Stimulated activated CD8-positive, alpha-beta memory T cell treated with anti-CD3 and anti-CD28 coated beads, Interleukin-4, amount 100 ng/mL, for 24 hours (primary cell): ENCODE results near the gene STPG3.
"Not testable (repeated sequence)": the region's sequence is repeated elsewhere in the genome, so short reads cannot be mapped to it uniquely, and the experiment has no call there.

Source experiments
- DNase-seq: peaks from one replicate; pipeline ENCODE4 v3.0.0-alpha.2; 2020; ENCODE audit warnings: low read depth

Gene STPG3

GRCh38 chr9:137245450-137246421, 5.3 kb upstream of the STPG3 start:
- no peak for DNase-seq

- no peak for DNase-seq
Observed at GRCh38 chr9:137247135-137247915, 3.8 kb upstream of the STPG3 start.

DNA sequence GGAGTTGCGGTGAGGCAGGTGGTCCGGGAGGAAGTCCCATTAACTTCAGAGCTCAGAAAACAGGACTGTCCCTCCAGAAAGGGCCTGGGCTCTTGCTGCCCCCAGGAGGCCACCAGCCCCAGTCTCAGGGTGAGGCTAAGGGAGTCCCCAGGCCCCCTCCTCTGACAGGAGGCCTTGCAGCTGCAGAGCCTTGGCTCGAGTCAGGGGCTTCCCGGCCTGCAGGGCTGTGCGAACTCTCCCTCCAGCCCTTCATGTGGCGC, 3.2 kb upstream of the STPG3 start:
- no peak for DNase-seq

GRCh38 chr9:137250329-137251193, 525 bp upstream of the STPG3 start:
- DNase-seq, result no peak

DNA sequence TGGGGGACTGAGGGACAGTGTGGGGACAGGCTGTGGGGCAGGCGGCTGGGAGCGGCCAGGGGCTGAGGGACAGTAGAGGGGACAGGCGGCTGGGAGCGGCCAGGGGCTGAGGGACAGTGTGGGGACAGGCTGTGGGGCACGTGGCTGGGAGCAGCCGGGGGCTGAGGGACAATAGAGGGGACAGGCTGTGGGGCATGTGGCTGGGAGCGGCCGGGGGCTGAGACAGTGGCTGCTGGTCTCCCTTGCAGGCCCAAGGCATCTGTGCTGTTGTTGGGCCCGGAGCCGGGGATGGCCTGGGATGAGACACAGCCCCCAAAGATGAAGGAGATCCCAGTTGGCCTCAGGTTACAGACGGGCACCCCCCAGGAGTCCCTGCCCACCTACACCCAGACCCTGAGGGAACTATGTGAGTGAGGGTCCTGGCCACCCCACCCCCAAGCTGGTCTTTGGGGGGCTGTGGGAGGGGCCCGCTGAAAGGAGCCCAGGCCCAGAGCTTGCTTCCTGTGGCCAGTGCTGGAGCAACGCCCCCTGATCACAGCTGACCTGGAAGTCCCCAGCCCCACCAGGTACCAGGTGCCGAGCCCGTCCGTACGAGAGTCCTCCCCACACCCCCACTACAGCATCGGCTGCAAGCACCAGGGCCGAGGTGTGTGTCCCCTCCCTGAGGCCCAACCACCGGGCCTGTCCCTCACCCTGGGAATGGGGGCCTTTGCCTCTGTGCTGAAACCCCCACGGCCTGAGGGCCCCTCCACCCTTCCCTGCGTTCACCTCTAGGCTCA, 593 bp downstream of the STPG3 start:
- DNase-seq, result no peak

DNA sequence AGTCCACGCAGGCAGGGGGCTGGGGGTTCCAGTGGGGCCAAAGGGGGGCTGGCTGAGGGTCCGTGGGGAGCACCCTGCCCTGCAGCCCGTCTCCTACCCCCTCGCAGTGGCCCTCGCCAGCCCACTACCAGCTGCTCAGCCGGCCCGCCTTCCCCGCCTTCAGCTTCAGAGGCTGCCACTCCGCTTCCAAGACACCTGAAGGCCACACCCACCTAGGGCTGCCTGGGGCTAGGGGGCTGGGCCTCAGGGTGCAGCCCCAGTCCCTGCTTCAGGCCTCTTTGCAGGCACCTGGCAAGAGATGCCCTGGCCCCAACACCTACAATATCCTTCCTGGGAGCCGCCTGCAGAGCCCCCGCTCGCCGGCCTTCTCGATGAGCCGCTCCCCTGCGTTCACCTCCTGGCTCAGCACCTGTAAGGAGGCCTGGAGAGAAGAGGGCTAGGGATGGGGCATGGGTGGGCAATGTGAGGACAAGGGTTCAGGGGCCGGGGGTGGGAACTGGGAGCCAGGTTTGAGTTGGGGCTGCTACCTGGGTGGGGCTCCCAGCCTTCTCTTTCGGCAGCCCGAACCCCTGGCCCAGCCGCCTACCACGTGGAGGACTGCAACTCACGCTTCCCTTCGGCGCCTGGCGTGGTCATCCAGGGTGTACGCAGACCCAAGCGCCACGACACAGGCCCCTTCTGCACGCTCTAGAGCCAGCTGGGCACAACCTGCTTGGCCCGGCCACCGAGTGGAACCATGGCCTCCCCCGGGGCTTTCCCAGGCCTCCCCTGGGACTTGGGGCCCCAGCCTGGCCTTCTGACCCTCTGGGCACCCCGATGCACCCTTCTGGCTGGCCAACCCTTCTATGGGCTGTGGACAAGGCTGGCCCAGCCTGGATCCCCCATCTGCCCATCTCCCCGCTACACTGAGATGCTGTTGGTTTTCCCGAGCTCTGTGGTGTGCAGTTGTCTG, 1.7 kb downstream of the STPG3 start:
- no peak for DNase-seq

GRCh38 chr9:137253717-137254623, 2.9 kb downstream of the STPG3 start:
- DNase-seq, result no peak

- peak; percentile 96 for DNase-seq
Observed at GRCh38 chr9:137254624-137255447, 3.8 kb downstream of the STPG3 start, which contains the start of gene NELFB. Gene NELFB (plus strand): TSS chr9:137255327.

- no peak for DNase-seq
Observed at GRCh38 chr9:137255448-137256114, 4.5 kb downstream of the STPG3 start.

- no peak for DNase-seq
Observed at GRCh38 chr9:137256362-137256761, 5.3 kb downstream of the STPG3 start.

DNA sequence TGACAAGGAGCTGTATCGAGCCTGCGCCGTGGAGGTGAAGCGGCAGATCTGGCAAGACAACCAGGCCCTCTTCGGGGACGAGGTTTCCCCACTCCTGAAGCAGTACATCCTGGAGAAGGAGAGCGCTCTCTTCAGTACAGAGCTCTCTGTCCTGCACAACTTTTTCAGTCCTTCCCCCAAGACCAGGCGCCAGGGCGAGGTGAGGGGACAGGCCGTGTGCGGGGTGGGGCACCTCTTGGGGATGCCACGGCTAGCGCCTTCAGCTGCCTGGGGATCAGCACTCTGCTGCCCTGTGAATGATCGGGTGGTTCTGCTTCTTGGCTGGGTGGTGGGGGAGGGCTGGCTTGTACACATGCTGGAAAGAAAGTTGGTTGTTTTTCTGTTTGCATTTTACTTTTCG, 5.8 kb downstream of the STPG3 start:
- no peak for DNase-seq

GRCh38 chr9:137262173-137262908, 11.3 kb downstream of the STPG3 start:
- not testable (repeated sequence) for DNase-seq

DNA sequence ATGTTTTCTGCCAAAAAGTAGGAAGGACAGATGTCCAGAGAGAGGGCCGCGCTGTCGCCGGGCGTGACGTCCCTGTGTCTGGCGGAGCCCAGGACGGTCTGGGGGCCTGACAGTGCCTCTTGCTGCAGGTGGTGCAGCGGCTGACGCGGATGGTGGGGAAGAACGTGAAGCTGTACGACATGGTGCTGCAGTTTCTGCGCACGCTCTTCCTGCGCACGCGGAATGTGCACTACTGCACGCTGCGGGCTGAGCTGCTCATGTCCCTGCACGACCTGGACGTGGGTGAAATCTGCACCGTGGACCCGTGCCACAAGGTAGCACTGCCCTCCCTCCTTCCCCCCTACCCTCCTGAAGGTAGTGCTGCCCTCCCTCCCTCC, 11.8 kb downstream of the STPG3 start:
- no peak for DNase-seq

- no peak for DNase-seq
Observed at GRCh38 chr9:137263506-137263905, 12.4 kb downstream of the STPG3 start.

DNA sequence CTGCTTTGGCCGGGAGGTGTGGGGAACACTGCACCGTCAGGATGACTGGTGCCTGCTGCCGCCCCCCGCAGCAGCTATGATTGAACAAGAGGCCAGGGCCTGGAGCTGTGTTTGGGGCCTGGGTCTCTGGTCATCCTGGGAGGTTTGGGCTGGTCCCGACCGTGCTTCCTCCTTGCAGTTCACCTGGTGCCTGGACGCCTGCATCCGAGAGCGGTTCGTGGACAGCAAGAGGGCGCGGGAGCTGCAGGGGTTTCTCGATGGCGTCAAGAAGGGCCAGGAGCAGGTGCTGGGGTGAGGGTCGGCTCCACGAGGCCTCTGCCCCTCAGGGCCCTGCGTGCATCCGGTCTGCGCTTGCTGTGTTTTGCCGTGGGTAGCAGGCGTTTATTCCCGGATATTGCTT, 13.0 kb downstream of the STPG3 start:
- no peak for DNase-seq

DNA sequence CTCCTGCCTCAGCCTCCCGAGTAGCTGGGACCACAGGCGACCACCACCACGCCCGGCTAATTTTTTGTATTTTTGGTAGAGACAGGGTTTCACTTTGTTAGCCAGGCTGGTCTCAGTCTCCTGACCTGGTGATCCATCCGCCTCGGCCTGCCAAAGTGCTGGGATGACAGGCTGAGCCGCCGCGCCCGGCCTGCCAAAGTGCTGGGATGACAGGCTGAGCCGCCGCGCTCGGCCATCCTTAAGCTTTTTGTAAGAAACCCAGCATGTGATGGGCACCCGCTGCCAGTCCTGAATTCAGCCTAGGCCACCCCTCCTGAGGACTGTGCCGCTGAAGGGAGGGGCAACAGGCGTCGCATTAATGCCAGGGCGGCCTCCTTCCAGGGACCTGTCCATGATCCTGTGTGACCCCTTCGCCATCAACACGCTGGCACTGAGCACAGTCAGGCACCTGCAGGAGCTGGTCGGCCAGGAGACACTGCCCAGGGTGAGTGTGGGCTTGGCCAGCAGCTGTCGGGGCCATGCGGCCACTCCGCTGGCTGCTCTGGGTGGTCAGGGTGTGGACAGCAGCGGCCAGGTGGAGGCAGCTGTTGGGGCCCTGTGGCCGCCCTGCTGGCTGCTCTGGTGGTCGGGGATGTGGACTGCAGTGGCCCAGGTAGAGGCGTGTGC, 14.5 kb downstream of the STPG3 start:
- no peak for DNase-seq

DNA sequence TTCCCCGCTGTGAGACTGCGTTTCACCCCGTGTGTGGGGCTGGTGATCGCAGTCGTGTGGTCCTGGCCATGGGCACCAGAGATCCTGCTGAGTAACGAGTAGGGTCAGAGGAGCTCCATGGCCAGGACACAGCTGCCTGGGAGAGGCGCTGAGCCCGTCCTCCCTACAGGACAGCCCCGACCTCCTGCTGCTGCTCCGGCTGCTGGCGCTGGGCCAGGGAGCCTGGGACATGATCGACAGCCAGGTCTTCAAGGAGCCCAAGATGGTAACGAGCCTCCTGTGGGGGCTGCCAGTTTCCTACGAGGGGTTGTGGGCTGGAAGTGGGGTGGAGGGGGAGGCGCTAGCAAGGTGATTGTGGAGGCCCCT, 15.1 kb downstream of the STPG3 start:
- no peak for DNase-seq
